ENCODE data around the gene SPATA20.

DNA sequence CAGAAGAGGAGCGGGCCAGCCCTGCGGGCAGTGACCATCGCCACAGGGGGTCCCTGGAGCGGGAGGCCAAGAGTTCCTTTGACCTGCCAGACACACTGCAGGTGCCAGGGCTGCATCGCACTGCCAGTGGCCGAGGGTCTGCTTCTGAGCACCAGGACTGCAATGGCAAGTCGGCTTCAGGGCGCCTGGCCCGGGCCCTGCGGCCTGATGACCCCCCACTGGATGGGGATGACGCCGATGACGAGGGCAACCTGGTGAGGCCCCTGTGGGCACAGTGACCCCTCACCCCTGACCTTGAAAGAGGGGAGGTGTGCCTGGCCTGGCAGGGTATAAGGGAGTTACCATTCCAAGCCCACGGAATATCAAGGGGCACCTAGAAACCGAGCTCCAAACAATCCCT is 52.6 kb downstream of the SPATA20 start:
- TF ChIP-seq ZFX (IDR thresholded peaks at IDR 0.05; ENCODE audit: borderline replicate concordance) = no peak
- TF ChIP-seq, protein P1, sequence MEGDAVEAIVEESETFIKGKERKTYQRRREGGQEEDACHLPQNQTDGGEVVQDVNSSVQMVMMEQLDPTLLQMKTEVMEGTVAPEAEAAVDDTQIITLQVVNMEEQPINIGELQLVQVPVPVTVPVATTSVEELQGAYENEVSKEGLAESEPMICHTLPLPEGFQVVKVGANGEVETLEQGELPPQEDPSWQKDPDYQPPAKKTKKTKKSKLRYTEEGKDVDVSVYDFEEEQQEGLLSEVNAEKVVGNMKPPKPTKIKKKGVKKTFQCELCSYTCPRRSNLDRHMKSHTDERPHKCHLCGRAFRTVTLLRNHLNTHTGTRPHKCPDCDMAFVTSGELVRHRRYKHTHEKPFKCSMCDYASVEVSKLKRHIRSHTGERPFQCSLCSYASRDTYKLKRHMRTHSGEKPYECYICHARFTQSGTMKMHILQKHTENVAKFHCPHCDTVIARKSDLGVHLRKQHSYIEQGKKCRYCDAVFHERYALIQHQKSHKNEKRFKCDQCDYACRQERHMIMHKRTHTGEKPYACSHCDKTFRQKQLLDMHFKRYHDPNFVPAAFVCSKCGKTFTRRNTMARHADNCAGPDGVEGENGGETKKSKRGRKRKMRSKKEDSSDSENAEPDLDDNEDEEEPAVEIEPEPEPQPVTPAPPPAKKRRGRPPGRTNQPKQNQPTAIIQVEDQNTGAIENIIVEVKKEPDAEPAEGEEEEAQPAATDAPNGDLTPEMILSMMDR (IDR thresholded peaks at IDR 0.05) = no peak
